ENCODE results near the gene ACTN4. TPM values are rescaled to one million over a fixed set of nuclear protein-coding genes. Genes with fewer than 3 reads are reported as not detected.
"Not testable (repeated sequence)": the region's sequence is repeated elsewhere in the genome, so short reads cannot be mapped to it uniquely, and the experiment has no call there.

ACTN4 gene
- total RNA-seq = 197 and 198 TPM in 2 replicates

GRCh38 chr19:38647368-38647965 is at the start of gene ACTN4:
Gene ACTN4 (plus strand): TSS chr19:38647649. CDS start chr19:38647746, 97 bp downstream.
- DNase-seq (peak; percentile 100), ATAC-seq (ENCODE audit: low read depth) (peak; percentile 91)
- no peak for TF ChIP-seq CTCF (IDR thresholded peaks at IDR 0.05)
- Mint-ChIP-seq H3K27me3 (no peaks in the 10 kb centered on the region), H3K4me3 (peak within 1 kb of the TSS; percentile 95), H3K27ac (peak within 1 kb of the TSS; percentile 82), H3K4me1 (peaks cover 42% of the 10 kb centered on the region), H3K9me3 (no peaks in the 10 kb centered on the region), H3K36me3 (ENCODE audit: low read depth) (peaks cover 13% of the 10 kb centered on the region)
- intact Hi-C loops (cut with micrococcal nuclease) = loop anchor here (1.0 to 5.0 kb wide), 7 partner anchors 10 to 283 kb away; partner anchors contain the start of genes ECH1, EIF3K, MRPS12 and SARS2
- POLR2A ChIA-PET = interaction anchor here (0.5 to 4.2 kb wide), 27 partner anchors 9 to 1756 kb away, joined by 3 to 21 read pairs (median 4); partner anchors contain the start of genes ECH1, EIF3K, FAM98C and MAP4K1
- CTCF ChIA-PET = interaction anchor here (0.8 to 2.1 kb wide), 5 partner anchors 11 to 284 kb away, joined by 3 to 10 read pairs (median 3); partner anchors contain the start of gene FAM98C

GRCh38 chr19:38599722-38600121 is 47.7 kb upstream of the ACTN4 start:
- no peak for ATAC-seq (ENCODE audit: low read depth)
- POLR2A ChIA-PET = interaction anchor here (0.8 kb wide), 1 partner anchor 17 kb away, joined by 12 read pairs; no protein-coding TSS in a partner anchor
- CTCF ChIA-PET = no interaction called here
- Mint-ChIP-seq H3K36me3 (ENCODE audit: low read depth) (peaks cover 57% of the 10 kb centered on the region), H3K4me3 (no peak overlapping the region), H3K27me3 (no peaks in the 10 kb centered on the region), H3K9me3 (no peaks in the 10 kb centered on the region), H3K27ac (peak overlapping the region; percentile 3), H3K4me1 (no peaks in the 10 kb centered on the region)
- no peak for DNase-seq
- TF ChIP-seq CTCF (IDR thresholded peaks at IDR 0.05) = no peak
- intact Hi-C loops (cut with micrococcal nuclease) = no loop called here

DNA sequence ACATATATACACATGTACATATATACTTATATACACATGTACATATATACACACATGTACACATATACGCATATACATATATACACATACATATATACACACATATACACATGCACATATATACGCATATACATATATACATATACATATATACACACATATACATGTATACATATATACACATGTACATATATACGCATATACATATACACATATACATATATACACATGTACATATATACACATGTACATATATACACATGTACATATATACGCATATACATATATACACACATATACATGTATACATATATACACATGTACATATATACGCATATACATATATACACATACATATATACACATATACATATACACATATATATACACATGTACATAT is 44.6 kb upstream of the ACTN4 start:
- CTCF ChIA-PET; DNase-seq; H3K4me3 Mint-ChIP-seq; ATAC-seq (ENCODE audit: low read depth); intact Hi-C loops (cut with micrococcal nuclease); H3K27ac Mint-ChIP-seq; H3K4me1 Mint-ChIP-seq; H3K27me3 Mint-ChIP-seq; H3K9me3 Mint-ChIP-seq; POLR2A ChIA-PET: not testable (repeated sequence)
- peaks cover 57% of the 10 kb centered on the region for H3K36me3 Mint-ChIP-seq (ENCODE audit: low read depth)

DNA sequence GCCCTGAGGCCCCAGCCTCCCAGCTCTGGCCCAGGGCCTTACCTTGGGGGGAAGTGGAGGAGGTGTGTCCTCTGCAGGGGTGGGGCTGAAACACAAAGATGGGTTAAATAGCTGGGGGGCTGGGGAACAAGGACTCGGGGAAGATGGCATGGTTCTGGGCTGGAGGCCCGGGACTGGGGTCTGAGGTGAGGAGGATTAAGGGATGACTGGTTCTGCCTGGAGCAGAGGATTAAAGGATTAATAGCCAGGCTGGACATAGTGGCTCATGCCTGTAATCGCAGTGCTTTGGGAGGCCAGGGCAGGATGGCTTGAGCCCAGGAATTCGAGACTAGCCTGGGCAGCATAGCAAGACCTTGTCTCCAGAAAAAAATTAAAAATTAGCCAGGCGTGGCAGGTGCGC is 41.3 kb upstream of the ACTN4 start:
- no peaks in the 10 kb centered on the region for H3K27me3 Mint-ChIP-seq
- CTCF ChIA-PET = no interaction called here
- ATAC-seq (ENCODE audit: low read depth) (no peak), DNase-seq (no peak)
- H3K4me3 Mint-ChIP-seq = no peak overlapping the region
- intact Hi-C loops (cut with micrococcal nuclease) = no loop called here
- H3K36me3 Mint-ChIP-seq (ENCODE audit: low read depth) = peaks cover 73% of the 10 kb centered on the region
- no peak for TF ChIP-seq CTCF (IDR thresholded peaks at IDR 0.05)
- H3K27ac Mint-ChIP-seq = no peak overlapping the region
- POLR2A ChIA-PET = no interaction called here
- H3K4me1 Mint-ChIP-seq = peaks cover under 1% of the 10 kb centered on the region
- no peaks in the 10 kb centered on the region for H3K9me3 Mint-ChIP-seq

DNA sequence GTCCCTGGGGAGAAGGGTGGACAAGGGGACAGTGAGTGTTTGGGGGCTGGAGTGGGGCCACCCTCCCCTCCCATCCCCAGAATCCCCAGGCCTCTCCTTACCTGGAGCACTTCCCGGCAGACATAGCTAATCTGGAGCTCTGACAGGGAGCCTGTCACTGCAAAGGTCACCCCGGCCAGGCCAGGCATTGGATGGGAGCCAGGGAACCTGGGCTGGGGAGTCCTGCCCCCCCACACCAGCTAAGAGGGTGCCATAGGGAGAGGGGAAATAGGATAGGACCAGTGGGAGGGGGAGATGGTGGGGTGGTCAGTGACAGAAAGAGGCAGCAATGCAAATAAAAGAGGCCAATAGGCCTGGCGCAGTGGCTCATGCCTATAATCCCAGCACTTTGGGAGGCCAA is 33.2 kb upstream of the ACTN4 start:
- no peak for ATAC-seq (ENCODE audit: low read depth)
- H3K27me3 Mint-ChIP-seq = no peaks in the 10 kb centered on the region
- no peak for TF ChIP-seq CTCF (IDR thresholded peaks at IDR 0.05)
- peaks cover 71% of the 10 kb centered on the region for H3K36me3 Mint-ChIP-seq (ENCODE audit: low read depth)
- CTCF ChIA-PET = no interaction called here
- no peaks in the 10 kb centered on the region for H3K9me3 Mint-ChIP-seq
- intact Hi-C loops (cut with micrococcal nuclease) = loop anchor here (10.0 kb wide), 1 partner anchor 389 kb away; the partner anchor contains the start of gene DPF1
- peaks cover 52% of the 10 kb centered on the region for H3K4me1 Mint-ChIP-seq
- no peak overlapping the region for H3K4me3 Mint-ChIP-seq
- POLR2A ChIA-PET = interaction anchor here (0.6 to 1.1 kb wide), 6 partner anchors 11 to 235 kb away, joined by 3 to 9 read pairs (median 6); no protein-coding TSS in a partner anchor
- no peak for DNase-seq
- H3K27ac Mint-ChIP-seq = no peak overlapping the region
